DOHH2 (cell line): Measurements from ENCODE around the gene EEA1.
"Not testable (repeated sequence)": the region's sequence is repeated elsewhere in the genome, so short reads cannot be mapped to it uniquely, and the experiment has no call there.

Experiments used
- H3F3A ChIP-seq: fragments of 200-600 bp; sonication (generic), shearing (Covaris generic); 2 replicates; pipeline ENCODE4 v1.6.0; 2016; ENCODE audit warnings: antibody characterized with exemption, mild to moderate bottlenecking; ENCODE audit not compliant: control insufficient read depth, insufficient read depth
- H3K27ac ChIP-seq: fragments of 200-600 bp; sonication (generic); 2 replicates; pipeline ENCODE4 v1.5.1; 2014; ENCODE audit warnings: low read depth, mild to moderate bottlenecking, low read length, moderate library complexity
- H3K27me3 ChIP-seq: fragments of 200-600 bp; sonication (generic); 2 replicates; pipeline ENCODE4 v1.6.1; 2014; ENCODE audit warnings: mild to moderate bottlenecking, low read length, mixed read lengths; ENCODE audit not compliant: control insufficient read depth
- H3K36me3 ChIP-seq: fragments of 200-600 bp; sonication (generic); 2 replicates; pipeline ENCODE4 v1.6.1; 2014; ENCODE audit warnings: mild to moderate bottlenecking, low read length, moderate library complexity, mixed read lengths; ENCODE audit not compliant: control insufficient read depth
- H3K4me1 ChIP-seq: fragments of 200-600 bp; sonication (generic); 2 replicates; pipeline ENCODE4 v1.6.1; 2014; ENCODE audit warnings: mild to moderate bottlenecking, low read length, mixed read lengths; ENCODE audit not compliant: control insufficient read depth
- H3K4me2 ChIP-seq: fragments of 200-600 bp; sonication (generic); 2 replicates; pipeline ENCODE4 v1.6.0; 2014; ENCODE audit warnings: mild to moderate bottlenecking, low read length, moderate library complexity
- H3K4me3 ChIP-seq: fragments of 200-600 bp; sonication (generic); 2 replicates; pipeline ENCODE4 v1.5.1; 2014; ENCODE audit warnings: mild to moderate bottlenecking, low read length, mixed read lengths
- H3K79me2 ChIP-seq: fragments of 200-600 bp; sonication (generic); 2 replicates; pipeline ENCODE4 v1.6.1; 2014; ENCODE audit warnings: mild to moderate bottlenecking, low read length, mixed read lengths; ENCODE audit not compliant: control insufficient read depth
- H3K9me2 ChIP-seq: fragments of 200-600 bp; sonication (generic); replicated peaks from 2 replicates; pipeline ENCODE4 v1.6.1; 2014; ENCODE audit warnings: mild to moderate bottlenecking, low read length, mixed read lengths; ENCODE audit not compliant: control insufficient read depth
- H3K9me3 ChIP-seq: fragments of 200-600 bp; sonication (generic); 2 replicates; pipeline ENCODE4 v1.6.1; 2014; ENCODE audit warnings: antibody characterized with exemption, low read length, mixed read lengths; ENCODE audit not compliant: control insufficient read depth, insufficient read depth
- H4K20me1 ChIP-seq: fragments of 200-600 bp; sonication (generic); 2 replicates; pipeline ENCODE4 v1.6.0; 2014; ENCODE audit warnings: low read depth, mild to moderate bottlenecking, antibody characterized with exemption, low read length, moderate library complexity; ENCODE audit not compliant: control insufficient read depth, insufficient read depth
- CTCF ChIP-seq: fragments of 200-600 bp; sonication (generic); IDR thresholded peaks from one replicate; pipeline ENCODE4 v1.5.1; 2014; ENCODE audit warnings: antibody characterized with exemption, mild to moderate bottlenecking, low read depth, low read length; ENCODE audit not compliant: poor library complexity, severe bottlenecking
- EZH2phosphoT487 ChIP-seq: fragments of 200-600 bp; sonication (generic); IDR thresholded peaks from 2 replicates; pipeline ENCODE4 v1.6.1; 2017; ENCODE audit warnings: borderline replicate concordance, mild to moderate bottlenecking, antibody characterized with exemption, low read length, moderate library complexity, mixed read lengths

The EEA1 gene

GRCh38 chr12:92974759-92975158 is 45.7 kb upstream of the EEA1 start:
- Histone ChIP-seq H3K4me1 (peaks cover 9% of the 10 kb centered on the region), H3K79me2 (no peaks in the 10 kb centered on the region), H3F3A (no peaks in the 10 kb centered on the region), H3K9me2 (no peaks in the 10 kb centered on the region), H3K9me3 (no peaks in the 10 kb centered on the region), H4K20me1 (no peaks in the 10 kb centered on the region), H3K27ac (no peak overlapping the region), H3K4me2 (no peak overlapping the region), H3K4me3 (no peak overlapping the region), H3K27me3 (no peaks in the 10 kb centered on the region), H3K36me3 (no peaks in the 10 kb centered on the region)
- TF ChIP-seq EZH2phosphoT487, result no peak

- Histone ChIP-seq H3K9me3 (no peaks in the 10 kb centered on the region), H3K36me3 (no peaks in the 10 kb centered on the region), H3K27me3 (no peaks in the 10 kb centered on the region), H3K4me1 (peaks cover 9% of the 10 kb centered on the region), H3K9me2 (no peaks in the 10 kb centered on the region), H3K79me2 (no peaks in the 10 kb centered on the region), H3K4me3 (no peak overlapping the region), H3K27ac (no peak overlapping the region), H3F3A (no peaks in the 10 kb centered on the region), H3K4me2 (no peak overlapping the region), H4K20me1 (no peaks in the 10 kb centered on the region)
- no peak for TF ChIP-seq CTCF
- no peak for TF ChIP-seq EZH2phosphoT487
Measured at GRCh38 chr12:92973614-92974013, 44.5 kb upstream of the EEA1 start.

- H3K9me3 ChIP-seq, result no peaks in the 10 kb centered on the region
- H3K36me3 ChIP-seq, result no peaks in the 10 kb centered on the region
- no peaks in the 10 kb centered on the region for H4K20me1 ChIP-seq
- H3K9me2 ChIP-seq, result no peaks in the 10 kb centered on the region
- TF ChIP-seq EZH2phosphoT487 (no peak), CTCF (no peak)
- no peaks in the 10 kb centered on the region for H3K27me3 ChIP-seq
- no peaks in the 10 kb centered on the region for H3K79me2 ChIP-seq
- no peak overlapping the region for H3K27ac ChIP-seq
- no peaks in the 10 kb centered on the region for H3F3A ChIP-seq
- H3K4me2 ChIP-seq, result no peak overlapping the region
- peaks cover 9% of the 10 kb centered on the region for H3K4me1 ChIP-seq
- no peak overlapping the region for H3K4me3 ChIP-seq
Measured at GRCh38 chr12:92971859-92972524, 42.9 kb upstream of the EEA1 start.

- H3K9me2 ChIP-seq, result no peaks in the 10 kb centered on the region
- TF ChIP-seq EZH2phosphoT487 (no peak), CTCF (no peak)
- no peaks in the 10 kb centered on the region for H3F3A ChIP-seq
- H3K4me2 ChIP-seq, result no peak overlapping the region
- H3K36me3 ChIP-seq, result no peaks in the 10 kb centered on the region
- no peaks in the 10 kb centered on the region for H3K79me2 ChIP-seq
- H3K4me3 ChIP-seq, result no peak overlapping the region
- peaks cover 9% of the 10 kb centered on the region for H3K4me1 ChIP-seq
- no peaks in the 10 kb centered on the region for H3K9me3 ChIP-seq
- no peak overlapping the region for H3K27ac ChIP-seq
- H3K27me3 ChIP-seq, result no peaks in the 10 kb centered on the region
- no peaks in the 10 kb centered on the region for H4K20me1 ChIP-seq
Measured at GRCh38 chr12:92968176-92968813, 39.2 kb upstream of the EEA1 start.

- H3K4me2 ChIP-seq, H3F3A ChIP-seq, H3K79me2 ChIP-seq, H3K27ac ChIP-seq, H3K9me3 ChIP-seq, H3K27me3 ChIP-seq, H3K9me2 ChIP-seq, H4K20me1 ChIP-seq, H3K4me1 ChIP-seq, H3K4me3 ChIP-seq, H3K36me3 ChIP-seq: not testable (repeated sequence)
Measured at GRCh38 chr12:92964378-92964777, 35.3 kb upstream of the EEA1 start.
